IPS-18c (cell line): ENCODE data around the gene CSF3.

Source experiments
- H3K4me3 ChIP-seq: 2 replicates; pipeline ENCODE4 v1.7.0; 2013; ENCODE audit warnings: low read depth, mild to moderate bottlenecking, low read length, moderate library complexity; ENCODE audit not compliant: insufficient read depth
- H3K9me3 ChIP-seq: one replicate; pipeline ENCODE4 v1.6.1; 2013; ENCODE audit warnings: mild to moderate bottlenecking, low read length, moderate library complexity; ENCODE audit not compliant: control insufficient read depth, insufficient read depth

The CSF3 gene, protein sequence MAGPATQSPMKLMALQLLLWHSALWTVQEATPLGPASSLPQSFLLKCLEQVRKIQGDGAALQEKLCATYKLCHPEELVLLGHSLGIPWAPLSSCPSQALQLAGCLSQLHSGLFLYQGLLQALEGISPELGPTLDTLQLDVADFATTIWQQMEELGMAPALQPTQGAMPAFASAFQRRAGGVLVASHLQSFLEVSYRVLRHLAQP

DNA sequence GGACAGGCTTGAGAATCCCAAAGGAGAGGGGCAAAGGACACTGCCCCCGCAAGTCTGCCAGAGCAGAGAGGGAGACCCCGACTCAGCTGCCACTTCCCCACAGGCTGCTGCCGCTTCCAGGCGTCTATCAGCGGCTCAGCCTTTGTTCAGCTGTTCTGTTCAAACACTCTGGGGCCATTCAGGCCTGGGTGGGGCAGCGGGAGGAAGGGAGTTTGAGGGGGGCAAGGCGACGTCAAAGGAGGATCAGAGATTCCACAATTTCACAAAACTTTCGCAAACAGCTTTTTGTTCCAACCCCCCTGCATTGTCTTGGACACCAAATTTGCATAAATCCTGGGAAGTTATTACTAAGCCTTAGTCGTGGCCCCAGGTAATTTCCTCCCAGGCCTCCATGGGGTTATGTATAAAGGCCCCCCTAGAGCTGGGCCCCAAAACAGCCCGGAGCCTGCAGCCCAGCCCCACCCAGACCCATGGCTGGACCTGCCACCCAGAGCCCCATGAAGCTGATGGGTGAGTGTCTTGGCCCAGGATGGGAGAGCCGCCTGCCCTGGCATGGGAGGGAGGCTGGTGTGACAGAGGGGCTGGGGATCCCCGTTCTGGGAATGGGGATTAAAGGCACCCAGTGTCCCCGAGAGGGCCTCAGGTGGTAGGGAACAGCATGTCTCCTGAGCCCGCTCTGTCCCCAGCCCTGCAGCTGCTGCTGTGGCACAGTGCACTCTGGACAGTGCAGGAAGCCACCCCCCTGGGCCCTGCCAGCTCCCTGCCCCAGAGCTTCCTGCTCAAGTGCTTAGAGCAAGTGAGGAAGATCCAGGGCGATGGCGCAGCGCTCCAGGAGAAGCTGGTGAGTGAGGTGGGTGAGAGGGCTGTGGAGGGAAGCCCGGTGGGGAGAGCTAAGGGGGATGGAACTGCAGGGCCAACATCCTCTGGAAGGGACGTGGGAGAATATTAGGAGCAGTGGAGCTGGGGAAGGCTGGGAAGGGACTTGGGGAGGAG lies at the start of gene CSF3:
Gene CSF3 (plus strand): TSS at position 436 of the 993 bp plus-strand sequence. CDS start 35 bp downstream, at position 471.
- H3K4me3 ChIP-seq: no peak within 1 kb of the TSS
- no peaks in the 10 kb centered on the region for H3K9me3 ChIP-seq

DNA sequence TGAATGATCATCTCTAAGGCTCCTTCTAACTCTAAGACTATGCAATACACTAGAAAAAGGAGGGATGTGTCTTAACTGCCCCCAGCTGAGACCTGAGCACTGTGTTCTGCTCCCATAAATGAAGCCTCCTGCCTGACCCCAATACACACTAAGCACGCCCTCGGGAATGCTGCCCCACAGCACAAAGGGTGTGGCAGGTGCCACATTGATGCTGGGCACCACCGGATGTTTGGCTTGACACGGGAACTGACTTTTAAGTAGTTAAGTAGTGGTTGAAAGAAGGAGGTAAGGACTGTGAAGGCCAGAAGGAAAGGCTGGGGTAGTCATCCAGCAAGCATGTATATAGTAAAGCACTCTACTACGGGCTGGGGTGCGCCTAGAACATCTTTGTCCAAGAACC lies 48.5 kb upstream of the CSF3 start:
- H3K4me3 ChIP-seq: no peak overlapping the region
- peaks cover 2% of the 10 kb centered on the region for H3K9me3 ChIP-seq

DNA sequence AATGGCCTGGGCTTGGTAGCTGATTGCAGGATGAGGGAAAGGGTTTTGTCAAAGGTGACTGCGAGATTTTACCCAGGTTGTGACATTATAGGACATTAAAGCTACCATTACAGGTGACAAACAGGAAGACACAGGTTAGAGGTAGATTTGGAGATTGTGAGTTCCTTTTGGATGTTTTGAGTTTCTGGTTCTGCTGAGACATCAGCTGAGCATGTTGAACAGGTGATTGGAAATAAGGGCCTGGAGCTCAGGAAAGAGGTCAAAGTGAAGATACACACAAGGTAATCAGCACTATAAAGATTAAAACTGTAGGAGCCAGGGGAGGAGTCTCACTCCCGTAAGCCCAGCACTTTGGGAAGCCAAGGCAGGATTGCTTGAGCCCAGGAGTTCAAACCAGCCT lies 46.5 kb upstream of the CSF3 start:
- Histone ChIP-seq H3K9me3 (peaks cover 2% of the 10 kb centered on the region), H3K4me3 (no peak overlapping the region)

DNA sequence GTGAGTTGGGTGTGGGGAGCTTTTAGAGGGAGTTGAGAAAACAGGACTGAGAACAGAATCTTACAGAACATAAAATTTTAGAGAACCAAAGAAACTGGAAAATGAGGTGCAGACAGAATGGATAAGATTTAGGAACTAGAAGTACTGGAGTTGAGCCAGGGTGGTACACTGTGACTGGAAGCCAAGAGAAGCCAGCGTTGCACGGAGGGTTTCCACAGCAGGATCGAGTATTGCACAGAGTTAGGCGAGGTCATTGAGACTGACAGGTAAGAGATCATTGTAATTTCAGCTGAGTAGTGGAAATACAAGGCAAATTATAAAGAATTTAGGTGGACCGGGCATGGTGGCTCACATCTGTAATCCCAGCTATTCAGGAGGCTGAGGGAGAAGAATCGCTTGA lies 45.9 kb upstream of the CSF3 start:
- Histone ChIP-seq H3K4me3 (no peak overlapping the region), H3K9me3 (peaks cover 2% of the 10 kb centered on the region)

DNA sequence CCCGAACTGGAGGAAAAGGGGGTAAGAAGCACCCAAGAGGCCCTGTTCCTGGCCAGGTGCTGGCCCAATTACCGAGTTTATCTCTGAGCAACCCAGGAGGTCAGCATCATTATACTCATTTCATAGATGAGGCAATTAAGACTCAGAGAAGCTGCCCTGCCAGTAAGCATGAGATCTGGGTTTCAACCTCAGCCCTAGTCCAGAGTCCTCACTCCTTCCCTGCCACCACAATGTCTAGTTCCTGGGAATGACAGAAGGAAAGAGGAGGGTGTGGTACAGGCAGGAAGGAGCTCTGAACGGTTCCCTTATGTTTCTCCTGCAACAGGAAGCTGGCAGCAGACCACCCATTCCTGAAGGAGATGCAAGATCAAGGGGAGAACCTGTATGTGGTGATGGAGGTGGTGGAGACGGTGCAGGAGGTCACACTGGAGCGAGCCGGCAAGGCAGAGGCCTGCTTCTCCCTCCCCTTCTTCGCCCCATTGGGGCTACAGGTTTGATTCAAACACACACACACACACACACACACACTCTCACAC lies 45.0 kb upstream of the CSF3 start:
- H3K4me3 ChIP-seq: no peak overlapping the region
- H3K9me3 ChIP-seq: peaks cover 2% of the 10 kb centered on the region

DNA sequence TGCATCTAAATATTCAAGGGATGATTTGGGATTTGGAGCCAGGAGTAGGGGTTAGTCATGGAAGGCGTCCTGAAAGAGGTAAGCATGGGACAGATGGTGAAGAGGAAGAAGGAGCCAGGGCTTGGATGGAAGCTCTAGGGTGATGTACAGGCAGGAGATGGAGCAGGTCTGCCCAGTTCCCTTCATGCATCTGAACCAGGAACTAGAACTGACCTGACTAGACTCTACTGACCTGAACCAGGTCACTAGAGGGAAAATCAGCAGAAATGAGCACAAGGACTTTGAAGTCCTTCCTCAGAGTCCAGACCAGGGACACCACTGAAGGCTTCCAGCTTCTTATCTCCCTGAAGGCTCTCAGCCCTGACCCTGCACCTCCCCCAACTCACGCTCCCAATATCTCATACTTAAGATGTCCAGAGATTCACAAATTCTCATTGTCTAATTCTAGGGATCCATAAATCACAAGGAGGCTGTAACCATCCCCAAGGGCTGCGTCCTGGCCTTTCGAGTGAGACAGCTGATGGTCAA lies 44.1 kb upstream of the CSF3 start:
- no peak overlapping the region for H3K4me3 ChIP-seq

DNA sequence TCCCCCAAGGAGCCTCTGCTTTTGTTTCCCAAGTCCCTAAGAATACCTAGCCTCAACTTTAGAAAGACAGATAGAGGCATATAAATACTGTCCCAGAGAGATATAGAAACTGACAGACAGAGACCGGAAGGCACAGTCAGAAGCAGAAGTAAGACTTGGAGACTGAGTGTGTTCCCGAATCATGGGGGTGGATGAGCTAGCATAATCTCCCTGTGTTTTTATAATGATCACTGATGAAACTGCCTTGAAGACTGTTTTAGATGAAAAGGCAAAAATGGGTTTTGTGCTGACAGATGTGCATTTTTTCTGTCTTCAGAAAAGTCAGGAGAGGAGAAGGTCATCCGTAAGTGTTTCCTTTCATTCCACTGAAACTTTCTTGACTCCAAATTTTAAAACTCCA lies 43.0 kb upstream of the CSF3 start:
- no peak overlapping the region for H3K4me3 ChIP-seq
- peaks cover 2% of the 10 kb centered on the region for H3K9me3 ChIP-seq

More for the DNA sequence above, 44.1 kb upstream of the CSF3 start:
- H3K9me3 ChIP-seq: peaks cover 2% of the 10 kb centered on the region

DNA sequence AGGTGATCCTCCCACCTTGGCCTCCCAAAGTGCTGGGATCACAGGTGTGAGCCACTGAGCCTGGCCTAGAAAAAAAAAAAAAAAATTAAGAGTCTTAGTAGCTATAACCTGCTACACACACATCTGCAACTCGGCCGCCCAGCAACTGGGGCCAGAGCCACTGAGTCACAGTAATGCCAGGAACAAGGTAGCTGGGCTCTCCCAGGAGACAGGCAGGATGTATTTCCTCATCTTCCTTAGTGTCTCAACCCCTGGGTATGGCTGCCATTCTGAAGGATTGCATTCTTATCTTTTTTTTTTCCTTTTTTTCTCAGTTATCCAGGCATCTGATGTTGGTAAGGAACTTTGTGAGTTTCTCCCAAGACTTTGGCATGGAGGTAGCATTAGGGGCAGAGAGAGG lies 41.7 kb upstream of the CSF3 start:
- Histone ChIP-seq H3K4me3 (no peak overlapping the region), H3K9me3 (peaks cover 2% of the 10 kb centered on the region)

DNA sequence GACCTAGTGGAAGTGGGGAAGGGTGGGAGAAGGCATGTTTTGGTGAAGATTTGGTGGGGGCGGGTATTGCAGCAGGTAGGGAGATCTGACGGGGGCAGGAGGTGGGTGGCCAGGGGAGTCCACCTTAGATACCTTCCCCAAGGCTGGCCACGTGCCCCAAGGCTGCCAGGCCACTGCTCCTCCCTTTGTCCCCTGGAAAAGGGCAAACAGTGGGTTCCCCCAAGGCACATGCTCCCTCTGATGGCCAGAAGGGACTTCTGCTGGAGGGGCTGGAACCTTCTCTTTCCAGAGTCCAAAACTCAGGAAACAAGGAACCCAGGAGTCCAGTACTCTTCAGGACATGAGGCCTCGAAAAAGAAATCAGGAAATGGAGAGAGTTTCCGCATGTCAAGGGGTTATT lies 40.8 kb upstream of the CSF3 start:
- no peak overlapping the region for H3K4me3 ChIP-seq
- peaks cover 2% of the 10 kb centered on the region for H3K9me3 ChIP-seq

DNA sequence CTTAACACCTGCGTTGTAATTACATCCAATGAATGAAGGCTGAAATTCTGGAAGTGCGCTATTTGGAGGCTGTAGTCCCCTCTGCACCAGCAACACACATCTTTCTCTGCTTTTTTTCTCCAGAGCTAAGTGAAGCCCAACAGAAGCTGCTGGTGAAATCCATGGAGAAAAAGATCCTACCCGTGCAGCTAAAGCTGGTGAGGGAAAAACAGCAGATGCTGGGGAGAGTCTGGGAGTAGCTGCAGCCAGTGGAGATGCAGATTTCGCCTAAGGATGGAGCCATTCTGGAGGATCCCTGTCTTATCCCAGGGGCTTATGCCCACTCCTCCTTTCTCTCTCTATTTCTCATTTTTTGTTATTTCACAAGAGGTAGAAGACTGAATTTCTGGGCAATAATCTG lies 39.4 kb upstream of the CSF3 start:
- peaks cover 2% of the 10 kb centered on the region for H3K9me3 ChIP-seq

DNA sequence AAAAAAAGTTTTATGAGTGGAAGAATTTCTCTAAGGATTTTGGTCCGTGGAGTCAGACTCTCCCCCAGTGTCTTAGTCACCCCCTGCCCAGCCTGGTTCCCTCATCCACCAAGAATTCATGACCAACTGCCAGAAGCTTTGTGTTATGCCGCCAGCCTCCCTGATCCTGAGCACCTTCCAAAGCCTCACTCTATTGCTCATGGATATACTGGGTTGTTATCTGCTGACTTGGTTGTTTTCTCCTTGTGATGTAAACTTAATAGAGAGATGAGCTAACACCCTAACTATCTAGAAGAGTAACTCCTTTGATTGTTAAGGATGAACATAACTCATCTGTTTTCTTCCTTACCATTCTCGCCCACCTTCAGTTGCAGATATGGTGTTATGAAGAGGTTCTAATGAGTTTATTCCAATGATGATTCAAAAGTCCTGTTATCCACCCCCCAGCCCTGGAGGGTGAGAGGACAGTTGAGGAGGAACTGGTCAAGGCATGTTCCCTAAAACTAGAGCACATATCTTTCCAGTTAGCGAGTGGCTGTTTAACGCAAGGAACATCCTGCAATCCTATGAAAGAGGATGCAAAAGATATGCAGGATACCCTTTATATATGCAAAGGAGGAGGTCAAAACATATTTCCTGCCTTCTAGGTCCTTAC lies 36.1 kb upstream of the CSF3 start:
- Histone ChIP-seq H3K9me3 (no peaks in the 10 kb centered on the region), H3K4me3 (no peak overlapping the region)

More for the DNA sequence above, 39.4 kb upstream of the CSF3 start:
- H3K4me3 ChIP-seq: no peak overlapping the region

DNA sequence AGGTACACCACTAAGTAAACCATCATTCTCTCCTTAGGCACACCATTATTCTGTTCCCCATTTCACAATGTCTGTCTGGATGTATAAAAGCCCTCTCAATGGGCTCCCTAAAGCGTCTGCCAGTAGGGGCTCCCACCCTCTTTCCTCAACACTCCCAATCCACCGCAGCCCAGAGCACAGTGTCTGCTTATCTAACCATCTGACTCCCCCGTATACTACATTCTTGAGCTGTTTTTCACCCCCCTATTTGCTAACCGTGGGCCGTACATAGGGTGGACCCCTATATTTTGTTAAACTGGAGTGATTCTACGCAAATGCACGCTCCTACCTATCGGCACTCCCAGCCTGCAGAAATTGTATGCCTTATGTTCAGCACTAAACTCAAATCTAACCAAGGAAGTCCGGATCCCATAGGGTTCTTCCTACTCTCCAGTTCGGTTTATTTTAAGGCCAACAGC lies 35.3 kb upstream of the CSF3 start:
- Histone ChIP-seq H3K4me3 (peak overlapping the region; percentile 91), H3K9me3 (no peaks in the 10 kb centered on the region)

DNA sequence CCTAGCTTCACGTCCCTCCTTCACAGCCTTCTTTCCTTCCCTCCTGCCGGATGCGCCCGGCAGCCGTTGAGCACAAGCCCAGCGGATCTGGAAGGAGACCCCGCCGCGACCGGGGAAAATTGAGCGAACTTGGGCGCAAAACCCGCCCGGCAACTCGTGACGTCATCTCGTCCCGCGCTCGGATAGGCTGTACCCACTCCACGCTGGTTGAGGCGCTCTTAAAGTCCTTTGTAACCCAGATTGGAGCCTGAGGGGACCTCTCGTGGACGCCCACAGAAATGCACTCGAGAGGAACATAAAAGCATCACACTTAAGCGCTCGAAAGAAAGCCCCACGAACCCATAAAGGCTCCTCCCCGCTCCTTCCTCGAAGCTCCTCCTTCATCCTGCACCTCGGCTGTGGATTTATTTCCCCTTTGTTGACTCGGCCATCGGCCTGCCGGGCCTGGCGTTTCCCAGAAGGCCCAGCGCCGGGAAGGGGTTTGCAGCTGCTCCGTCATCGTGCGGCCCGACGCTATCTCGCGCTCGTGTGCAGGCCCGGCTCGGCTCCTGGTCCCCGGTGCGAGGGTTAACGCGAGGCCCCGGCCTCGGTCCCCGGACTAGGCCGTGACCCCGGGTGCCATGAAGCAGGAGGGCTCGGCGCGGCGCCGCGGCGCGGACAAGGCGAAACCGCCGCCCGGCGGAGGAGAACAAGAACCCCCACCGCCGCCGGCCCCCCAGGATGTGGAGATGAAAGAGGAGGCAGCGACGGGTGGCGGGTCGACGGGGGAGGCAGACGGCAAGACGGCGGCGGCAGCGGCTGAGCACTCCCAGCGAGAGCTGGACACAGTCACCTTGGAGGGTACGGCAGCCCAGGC lies 34.7 kb upstream of the CSF3 start, which contains the start of gene PSMD3:
Gene PSMD3 (plus strand): TSS at position 457 of the 856 bp plus-strand sequence. CDS start 164 bp downstream, at position 621.
- no peaks in the 10 kb centered on the region for H3K9me3 ChIP-seq
- peak within 1 kb of the TSS; percentile 91 for H3K4me3 ChIP-seq

DNA sequence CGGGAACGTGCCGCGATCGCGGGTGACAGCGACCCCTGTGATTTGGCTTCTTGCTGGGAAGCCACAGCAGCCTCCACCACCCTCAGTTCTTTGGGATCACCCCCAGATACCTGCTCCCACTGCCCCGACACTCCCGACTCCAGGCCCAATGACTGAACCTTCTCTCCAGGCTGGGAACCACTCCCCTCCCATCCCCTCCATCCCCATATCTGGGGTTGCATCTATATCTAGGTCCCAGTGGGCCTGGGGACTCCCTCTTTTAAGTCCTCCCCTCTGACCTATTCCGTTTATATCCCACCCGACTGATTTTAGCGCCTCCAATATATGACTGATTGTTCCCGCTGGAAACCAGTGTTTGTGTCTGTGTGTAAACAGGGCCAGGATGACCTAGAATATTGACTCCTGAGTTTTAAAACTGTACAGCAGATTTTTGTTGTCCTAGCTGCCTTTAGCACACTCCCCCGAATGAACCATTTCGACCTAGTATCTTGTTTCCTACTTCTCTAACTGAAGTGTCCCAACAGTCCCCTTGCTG lies 34.0 kb upstream of the CSF3 start:
- H3K4me3 ChIP-seq: peak overlapping the region; percentile 91
- no peaks in the 10 kb centered on the region for H3K9me3 ChIP-seq

DNA sequence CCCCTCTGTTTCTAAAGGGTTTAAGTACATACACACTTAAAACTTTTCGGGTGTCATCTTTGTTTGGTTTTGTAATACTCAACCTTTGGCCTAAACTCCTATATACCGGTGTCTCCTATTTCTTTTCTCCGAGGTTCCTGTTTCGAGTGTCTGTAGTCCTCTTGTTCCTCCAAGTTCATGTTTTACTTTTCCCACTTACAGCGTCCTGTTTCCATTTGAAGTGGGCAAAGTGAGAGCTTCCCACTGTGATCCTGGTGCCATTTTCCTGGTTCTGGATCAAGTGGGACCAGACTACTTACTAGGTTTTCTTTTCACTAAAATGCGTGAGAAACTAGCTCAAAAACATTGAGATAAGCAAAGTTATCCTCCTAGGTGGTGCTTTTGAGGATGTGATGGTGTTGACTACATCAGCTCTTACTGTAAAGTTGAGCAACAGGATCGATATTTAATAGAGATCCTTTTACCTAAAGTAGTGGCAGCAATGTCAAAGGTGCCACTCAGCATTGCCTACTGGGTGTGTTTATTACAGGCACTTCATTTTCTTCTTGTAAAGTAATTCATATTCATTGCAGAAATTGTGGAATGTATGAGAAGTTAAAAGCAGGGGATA lies 33.4 kb upstream of the CSF3 start:
- peak overlapping the region; percentile 91 for H3K4me3 ChIP-seq
- no peaks in the 10 kb centered on the region for H3K9me3 ChIP-seq
